HUES6 (cell line): Measurements from ENCODE around the gene IFNL4.
"Not testable (repeated sequence)": the region's sequence is repeated elsewhere in the genome, so short reads cannot be mapped to it uniquely, and the experiment has no call there.

Experiments used
- H3K27ac ChIP-seq: 2 replicates; pipeline ENCODE4 v1.7.0; 2013; ENCODE audit warnings: low read depth, mild to moderate bottlenecking, low read length, inconsistent platforms
- H3K27me3 ChIP-seq: 2 replicates; pipeline ENCODE4 v1.6.1; 2013; ENCODE audit warnings: low read length; ENCODE audit not compliant: control insufficient read depth, insufficient read depth
- H3K36me3 ChIP-seq: 2 replicates; pipeline ENCODE4 v1.6.1; 2013; ENCODE audit warnings: low read length; ENCODE audit not compliant: control insufficient read depth, insufficient read depth
- H3K4me1 ChIP-seq: 2 replicates; pipeline ENCODE4 v1.6.1; 2013; ENCODE audit warnings: low read length; ENCODE audit not compliant: control insufficient read depth, insufficient read depth
- H3K4me3 ChIP-seq: 2 replicates; pipeline ENCODE4 v1.5.1; 2013; ENCODE audit warnings: low read depth, low read length
- H3K9ac ChIP-seq: one replicate; pipeline ENCODE4 v1.6.1; 2013; ENCODE audit warnings: mild to moderate bottlenecking, low read length
- H3K9me3 ChIP-seq: 2 replicates; pipeline ENCODE4 v1.6.1; 2013; ENCODE audit warnings: low read depth, low read length; ENCODE audit not compliant: control insufficient read depth, insufficient read depth

Gene IFNL4

GRCh38 chr19:39270036-39270871, 21.6 kb upstream of the IFNL4 start:
- H3K4me1 ChIP-seq, result peaks cover 4% of the 10 kb centered on the region
- H3K36me3 ChIP-seq, result no peaks in the 10 kb centered on the region
- no peak overlapping the region for H3K27ac ChIP-seq
- peaks cover 48% of the 10 kb centered on the region for H3K27me3 ChIP-seq
- H3K9me3 ChIP-seq, result no peaks in the 10 kb centered on the region
- H3K4me3 ChIP-seq, result no peak overlapping the region
- no peak overlapping the region for H3K9ac ChIP-seq

GRCh38 chr19:39269369-39269768, 20.7 kb upstream of the IFNL4 start:
- not testable (repeated sequence) for H3K9me3 ChIP-seq, H3K4me3 ChIP-seq, H3K36me3 ChIP-seq, H3K4me1 ChIP-seq, H3K27ac ChIP-seq, H3K9ac ChIP-seq
- H3K27me3 ChIP-seq, result peaks cover 53% of the 10 kb centered on the region

DNA sequence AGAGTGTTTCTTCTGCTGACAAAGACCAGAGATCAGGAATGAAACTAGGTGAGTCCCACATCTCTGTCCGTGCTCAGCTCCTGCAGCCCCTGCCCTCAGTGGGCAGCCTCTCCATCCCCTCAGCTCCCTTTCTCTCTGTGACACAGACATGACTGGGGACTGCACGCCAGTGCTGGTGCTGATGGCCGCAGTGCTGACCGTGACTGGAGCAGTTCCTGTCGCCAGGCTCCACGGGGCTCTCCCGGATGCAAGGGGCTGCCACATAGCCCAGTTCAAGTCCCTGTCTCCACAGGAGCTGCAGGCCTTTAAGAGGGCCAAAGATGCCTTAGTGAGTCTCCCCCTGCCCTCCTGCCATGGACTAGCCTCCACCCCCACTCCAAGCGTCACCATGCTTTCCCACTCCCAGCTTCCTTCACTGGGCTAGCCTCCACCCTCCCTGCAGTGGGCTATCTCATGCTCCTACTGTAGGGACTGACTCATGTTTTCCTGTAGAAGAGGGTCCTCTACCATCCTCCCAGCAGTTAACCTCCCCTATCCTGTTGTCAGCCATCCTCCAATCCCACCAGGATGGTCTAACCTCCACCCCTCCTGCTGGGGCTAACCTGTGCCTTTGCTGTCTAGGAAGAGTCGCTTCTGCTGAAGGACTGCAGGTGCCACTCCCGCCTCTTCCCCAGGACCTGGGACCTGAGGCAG, 20.0 kb upstream of the IFNL4 start:
- not testable (repeated sequence) for H3K27ac ChIP-seq, H3K4me3 ChIP-seq
- H3K27me3 ChIP-seq, result peaks cover 60% of the 10 kb centered on the region

GRCh38 chr19:39268085-39268484, 19.4 kb upstream of the IFNL4 start, which contains the start of gene IFNL2:
Gene IFNL2 (plus strand): TSS chr19:39268396. CDS start chr19:39268569, 173 bp downstream.
- H3K36me3 ChIP-seq, H3K27ac ChIP-seq, H3K4me1 ChIP-seq, H3K9ac ChIP-seq, H3K9me3 ChIP-seq, H3K4me3 ChIP-seq: not testable (repeated sequence)
- peaks cover 65% of the 10 kb centered on the region for H3K27me3 ChIP-seq

More for the DNA sequence above, 20.0 kb upstream of the IFNL4 start:
- H3K9me3 ChIP-seq, H3K4me1 ChIP-seq, H3K9ac ChIP-seq, H3K36me3 ChIP-seq: not testable (repeated sequence)

GRCh38 chr19:39265321-39265916, 16.8 kb upstream of the IFNL4 start:
- Histone ChIP-seq H3K9me3 (no peaks in the 10 kb centered on the region), H3K4me3 (peak overlapping the region; percentile 49), H3K4me1 (peaks cover 5% of the 10 kb centered on the region), H3K9ac (no peak overlapping the region), H3K27ac (no peak overlapping the region), H3K36me3 (no peaks in the 10 kb centered on the region), H3K27me3 (peaks cover 76% of the 10 kb centered on the region)

GRCh38 chr19:39264306-39265290, 15.9 kb upstream of the IFNL4 start:
- Histone ChIP-seq H3K4me3 (peak overlapping the region; percentile 49), H3K9ac (no peak overlapping the region)

DNA sequence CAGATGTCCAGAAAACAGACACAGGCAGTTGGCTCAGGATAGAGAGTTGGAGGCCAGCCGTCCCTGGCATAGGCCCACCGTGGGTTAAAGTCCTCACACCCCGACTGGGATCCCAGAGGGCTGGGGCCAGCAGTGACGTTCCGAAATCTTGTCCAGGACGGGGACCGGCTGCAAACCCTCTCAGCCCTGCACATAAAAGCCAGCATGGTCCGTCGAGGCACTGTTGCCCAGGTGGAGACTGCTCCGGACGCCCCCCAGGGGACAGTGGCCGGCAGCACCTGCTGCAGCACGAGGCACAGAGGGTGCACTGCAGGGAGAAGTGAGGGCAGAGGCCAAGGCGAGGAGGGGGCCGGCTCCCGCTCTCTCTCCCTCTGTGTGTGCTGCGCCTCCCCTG, 15.3 kb upstream of the IFNL4 start:
- no peak overlapping the region for H3K27ac ChIP-seq
- peaks cover 64% of the 10 kb centered on the region for H3K27me3 ChIP-seq
- peak overlapping the region; percentile 49 for H3K4me3 ChIP-seq
- no peak overlapping the region for H3K9ac ChIP-seq
- H3K9me3 ChIP-seq, result no peaks in the 10 kb centered on the region
- H3K36me3 ChIP-seq, result no peaks in the 10 kb centered on the region
- H3K4me1 ChIP-seq, result peaks cover 5% of the 10 kb centered on the region

More at GRCh38 chr19:39264306-39265290, 15.9 kb upstream of the IFNL4 start:
- peaks cover 70% of the 10 kb centered on the region for H3K27me3 ChIP-seq
- H3K36me3 ChIP-seq, result no peaks in the 10 kb centered on the region
- no peak overlapping the region for H3K27ac ChIP-seq
- H3K4me1 ChIP-seq, result peaks cover 5% of the 10 kb centered on the region
- H3K9me3 ChIP-seq, result no peaks in the 10 kb centered on the region

DNA sequence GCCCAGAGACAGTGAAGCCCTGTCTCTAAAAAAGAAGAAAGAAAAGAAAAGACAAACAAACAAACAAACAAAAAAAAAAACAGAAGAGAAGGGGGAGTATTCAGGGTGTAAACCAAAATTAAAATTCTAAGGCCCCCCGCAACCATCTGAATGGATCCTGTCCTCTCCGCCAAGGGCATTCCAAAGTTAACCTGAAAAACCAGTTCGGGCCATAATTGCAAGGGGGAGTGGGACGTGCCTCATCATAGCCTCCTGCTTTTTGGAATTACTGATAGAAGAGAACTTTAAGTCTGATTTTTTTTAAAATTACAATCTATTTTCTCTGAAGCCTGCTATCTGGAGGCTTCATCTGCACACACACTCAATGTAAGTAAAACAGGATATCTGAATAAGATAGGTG, 13.8 kb upstream of the IFNL4 start:
- Histone ChIP-seq H3K36me3 (no peaks in the 10 kb centered on the region), H3K9ac (no peak overlapping the region), H3K4me3 (no peak overlapping the region), H3K27ac (no peak overlapping the region), H3K4me1 (peaks cover 5% of the 10 kb centered on the region), H3K9me3 (no peaks in the 10 kb centered on the region), H3K27me3 (peaks cover 60% of the 10 kb centered on the region)

- no peaks in the 10 kb centered on the region for H3K36me3 ChIP-seq
- H3K27ac ChIP-seq, result no peak overlapping the region
- no peaks in the 10 kb centered on the region for H3K9me3 ChIP-seq
- no peak overlapping the region for H3K4me3 ChIP-seq
- peaks cover 5% of the 10 kb centered on the region for H3K4me1 ChIP-seq
- H3K27me3 ChIP-seq, result peaks cover 54% of the 10 kb centered on the region
- no peak overlapping the region for H3K9ac ChIP-seq
These were observed 13.0 kb upstream of the IFNL4 start for GRCh38 chr19:39261704-39262103.

- H3K27me3 ChIP-seq, result peaks cover 45% of the 10 kb centered on the region
- no peaks in the 10 kb centered on the region for H3K36me3 ChIP-seq
- no peak overlapping the region for H3K4me3 ChIP-seq
- H3K9me3 ChIP-seq, result no peaks in the 10 kb centered on the region
- no peak overlapping the region for H3K27ac ChIP-seq
- no peak overlapping the region for H3K9ac ChIP-seq
- H3K4me1 ChIP-seq, result no peaks in the 10 kb centered on the region
These were observed 8.6 kb upstream of the IFNL4 start for GRCh38 chr19:39257227-39257626.
